IMR-90 (cell line): ENCODE measurements around the gene NUAK1. TPM values are rescaled to one million over a fixed set of nuclear protein-coding genes. Genes with fewer than 3 reads are reported as not detected.

Experiments used
- ATAC-seq: fragments of 200-7000 bp; cut with Tn5 transposase; 2 replicates; pipeline ENCODE4 v1.9.1; 2020; ENCODE audit warnings: low read depth, mild to moderate bottlenecking, moderate library complexity
- BruUV-seq: library from RNA; stranded (reverse); fragments of 400-500 nt; replicated peaks from 2 replicates; lab custom pipeline; 2021; lab: Mats Ljungman, UMichigan
- CTCF ChIA-PET: fragments of 300-600 bp; formaldehyde crosslinking; extraction: SDS; loops from one replicate; lab custom pipeline; 2021; ENCODE audit warnings: antibody characterized with exemption; lab: Yijun Ruan, JAX
- POLR2A ChIA-PET: fragments of 300-600 bp; sonication (Branson Sonifier 250); formaldehyde crosslinking; loops from one replicate; lab custom pipeline; 2022; ENCODE audit warnings: antibody characterized with exemption; ENCODE audit not compliant: unreplicated experiment; lab: Charles Lee
- DNase-seq: peaks from one replicate; pipeline ENCODE4 v3.0.0; 2013
- H2AFZ ChIP-seq: replicated peaks from 2 replicates; pipeline ENCODE3; 2013; ENCODE audit warnings: low read length, mild to moderate bottlenecking; ENCODE audit not compliant: poor library complexity
- H2AK5ac ChIP-seq: 2 replicates; pipeline ENCODE4 v1.6.1; 2013; ENCODE audit warnings: low read depth, low read length, inconsistent platforms
- H2AK9ac ChIP-seq: replicated peaks from 2 replicates; pipeline ENCODE3; 2013; ENCODE audit warnings: mild to moderate bottlenecking, low read depth, low read length, moderate library complexity; ENCODE audit not compliant: poor library complexity
- H2BK120ac ChIP-seq: 2 replicates; pipeline ENCODE4 v1.6.1; 2013; ENCODE audit warnings: low read depth, low read length, inconsistent platforms
- H2BK15ac ChIP-seq: 3 replicates; pipeline ENCODE4 v1.6.1; 2013; ENCODE audit warnings: low read depth, low read length, inconsistent platforms
- H2BK20ac ChIP-seq: 2 replicates; pipeline ENCODE4 v1.6.1; 2013; ENCODE audit warnings: low read depth, mild to moderate bottlenecking, inconsistent platforms, low read length, moderate library complexity
- H2BK5ac ChIP-seq: 2 replicates; pipeline ENCODE4 v1.6.1; 2013; ENCODE audit warnings: mild to moderate bottlenecking, low read depth, low read length, inconsistent platforms; ENCODE audit not compliant: poor library complexity, severe bottlenecking
- H3K14ac ChIP-seq: replicated peaks from 2 replicates; pipeline ENCODE4 v1.6.1; 2013; ENCODE audit warnings: low read depth, low read length, inconsistent platforms
- H3K18ac ChIP-seq: 2 replicates; pipeline ENCODE4 v1.6.1; 2013; ENCODE audit warnings: low read depth, low read length, control low read depth
- H3K23ac ChIP-seq: 2 replicates; pipeline ENCODE4 v1.6.1; 2013; ENCODE audit warnings: low read depth, low read length, inconsistent platforms
- H3K27ac ChIP-seq: 2 replicates; pipeline ENCODE4 v1.5.1; 2013; ENCODE audit warnings: mild to moderate bottlenecking, control low read depth, low read length; ENCODE audit not compliant: insufficient read depth
- H3K27me3 ChIP-seq: 2 replicates; pipeline ENCODE4 v1.6.1; 2013; ENCODE audit warnings: low read length; ENCODE audit not compliant: control insufficient read depth, insufficient read depth
- H3K36me3 ChIP-seq: 2 replicates; pipeline ENCODE4 v1.6.1; 2013; ENCODE audit warnings: low read length, mixed read lengths; ENCODE audit not compliant: control insufficient read depth, insufficient read depth
- H3K4ac ChIP-seq: 2 replicates; pipeline ENCODE4 v1.6.1; 2013; ENCODE audit warnings: low read depth, low read length, inconsistent platforms
- H3K4me1 ChIP-seq: 2 replicates; pipeline ENCODE4 v1.6.1; 2013; ENCODE audit warnings: low read length, mixed read lengths; ENCODE audit not compliant: control insufficient read depth, insufficient read depth
- H3K4me2 ChIP-seq: 2 replicates; pipeline ENCODE4 v1.6.1; 2013; ENCODE audit warnings: low read depth, mild to moderate bottlenecking, control low read depth, low read length, moderate library complexity
- H3K4me3 ChIP-seq: 2 replicates; pipeline ENCODE4 v1.5.1; 2013; ENCODE audit warnings: low read depth, mild to moderate bottlenecking, control low read depth, low read length, moderate library complexity; ENCODE audit not compliant: insufficient read depth
- H3K56ac ChIP-seq: 2 replicates; pipeline ENCODE4 v1.6.1; 2013; ENCODE audit warnings: low read length, inconsistent platforms; ENCODE audit not compliant: insufficient read depth; ENCODE audit errors: extremely low read depth
- H3K79me1 ChIP-seq, 2 experiments: 2 replicates each; pipeline ENCODE4 v1.6.1; 2013; ENCODE audit warnings: low read length in 2 of 2, inconsistent platforms in 1 of 2, low read depth in 1 of 2
- H3K9ac ChIP-seq: 2 replicates; pipeline ENCODE4 v1.6.1; 2013; ENCODE audit warnings: low read depth, low read length, control low read depth
- H3K9me1 ChIP-seq: 2 replicates; pipeline ENCODE4 v1.6.1; 2013; ENCODE audit warnings: low read length, inconsistent platforms; ENCODE audit not compliant: insufficient read depth
- H3K9me3 ChIP-seq: 2 replicates; pipeline ENCODE4 v1.6.1; 2013; ENCODE audit warnings: low read length; ENCODE audit not compliant: control insufficient read depth, insufficient read depth
- H4K20me1 ChIP-seq: 2 replicates; pipeline ENCODE4 v1.6.1; 2013; ENCODE audit warnings: low read length, inconsistent platforms; ENCODE audit not compliant: insufficient read depth
- H4K5ac ChIP-seq: 2 replicates; pipeline ENCODE4 v1.6.1; 2013; ENCODE audit warnings: mild to moderate bottlenecking, low read depth, low read length, control low read depth
- H4K8ac ChIP-seq, 2 experiments: 2 replicates each; pipeline ENCODE4 v1.6.1; 2013; ENCODE audit warnings: low read depth in 2 of 2, low read length in 2 of 2, control low read depth in 1 of 2, inconsistent platforms in 1 of 2
- H4K91ac ChIP-seq: 2 replicates; pipeline ENCODE4 v1.6.1; 2013; ENCODE audit warnings: low read depth, low read length, inconsistent platforms; ENCODE audit not compliant: insufficient read depth
- BHLHE40 ChIP-seq: fragments of 150-350 bp; IDR thresholded peaks from 2 replicates; pipeline ENCODE4 v1.6.1; 2016; ENCODE audit warnings: mild to moderate bottlenecking, low read depth, low read length
- CEBPB ChIP-seq: IDR thresholded peaks from 2 replicates; pipeline ENCODE4 v1.6.1; 2012; ENCODE audit warnings: low read depth, low read length, improper control_type of control experiment
- CHD1 ChIP-seq: IDR thresholded peaks from 2 replicates; pipeline ENCODE4 v1.6.1; 2012; ENCODE audit warnings: low read depth, low read length, improper control_type of control experiment
- MAZ ChIP-seq: IDR thresholded peaks from 2 replicates; pipeline ENCODE4 v1.6.1; 2012; ENCODE audit warnings: low read depth, mild to moderate bottlenecking, low read length, improper control_type of control experiment, moderate library complexity, borderline replicate concordance
- NFE2L2 ChIP-seq: fragments of 150-350 bp; IDR thresholded peaks from 2 replicates; pipeline ENCODE4 v1.6.1; 2016; ENCODE audit warnings: low read depth, mild to moderate bottlenecking, low read length
- RFX5 ChIP-seq: IDR thresholded peaks from 2 replicates; pipeline ENCODE4 v1.8.0; 2012; ENCODE audit warnings: low read depth, mild to moderate bottlenecking, low read length, moderate library complexity
- WGBS, 2 experiments: methylation state at CpG; one replicate each; pipeline versions ENCODE4 v1.1.5 to v1.1.7; 2013; ENCODE audit warnings: missing lambda C conversion rate in 2 of 2; ENCODE audit not compliant: insufficient read length in 1 of 2; ENCODE audit errors: extremely low coverage in 2 of 2; 5-methylcytosine and 5-hydroxymethylcytosine counted together
- dilution Hi-C: fragments of 300-500 bp; cut with HindIII; formaldehyde crosslinking; loops from one replicate; pipeline ENCODE4 v1.14.3; 2018; ENCODE audit warnings: low sequenced_read_pairs; ENCODE audit not compliant: unreplicated experiment
- in situ Hi-C: fragments of 300-500 bp; cut with MboI; formaldehyde crosslinking; loops from 3 replicates; pipeline ENCODE4 v1.14.3; 2019; ENCODE audit warnings: low sequenced_read_pairs, inconsistent platforms, mixed read lengths
- intact Hi-C: fragments of 100-400 bp; cut with micrococcal nuclease; formaldehyde crosslinking; loops from 2 replicates; pipeline ENCODE4 v1.10.0; 2022
- polyA plus RNA-seq, 3 experiments: library from polyadenylated mRNA; depleted of rRNA; stranded (reverse); fragments of >200 nt; gene quantifications; 2 replicates each; pipeline ENCODE4 v1.2.3, GENCODE V29; 2012; ENCODE audit warnings: low replicate concordance in 1 of 3
- total RNA-seq: library from RNA; depleted of rRNA; stranded (reverse); fragments of >200 nt; gene quantifications from 2 replicates; pipeline ENCODE4 v1.2.3, GENCODE V29; 2012
- TF ChIP-seq, protein P1 (sequence below): conservative IDR thresholded peaks from 2 replicates; pipeline ENCODE4 v1.5.1; 2012; ENCODE audit warnings: mild to moderate bottlenecking, low read depth, low read length, improper control_type of control experiment
- TF ChIP-seq, protein P2 (sequence below): fragments of 150-350 bp; IDR thresholded peaks from 2 replicates; pipeline ENCODE4 v1.6.1; 2017; ENCODE audit warnings: mild to moderate bottlenecking, antibody characterized with exemption, low read length, low read depth

Gene NUAK1
- total and polyA plus RNA-seq, 2 of the 4 experiments (the other 2 are of a cell fraction), result 4.8 to 8.8 TPM

DNA sequence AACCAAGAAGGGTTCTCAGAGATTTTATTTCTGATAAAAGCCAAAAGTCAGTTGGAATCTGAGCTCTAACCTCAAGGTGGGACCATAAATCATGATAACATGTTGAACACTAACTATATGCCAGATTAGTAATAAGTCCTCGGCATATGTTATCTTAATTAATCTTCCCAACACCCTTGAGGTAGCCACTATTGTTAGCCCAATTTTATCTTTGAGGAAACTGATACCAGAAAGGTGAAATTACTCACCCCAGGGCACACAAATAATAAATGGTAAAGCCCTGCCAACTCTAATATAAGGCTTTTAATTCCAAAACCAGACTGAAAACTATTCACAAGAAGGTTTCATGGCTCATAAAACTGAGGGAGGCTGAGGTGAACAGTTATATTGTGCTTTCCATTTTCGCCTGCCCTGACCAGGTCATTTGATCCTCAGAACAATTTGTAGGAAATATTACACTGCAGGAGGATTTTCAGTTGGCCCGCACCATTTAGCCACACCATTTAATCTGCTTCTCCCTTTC, 16.1 kb upstream of the NUAK1 start:
- Histone ChIP-seq H4K8ac (no peak overlapping the region), H2BK5ac (no peak overlapping the region), H2AK9ac (no peak overlapping the region), H3K79me1 (no peaks in the 10 kb centered on the region), H2BK20ac (no peak overlapping the region), H3K4me3 (no peak overlapping the region), H3K4ac (no peak overlapping the region), H3K56ac (no peak overlapping the region), H4K91ac (no peak overlapping the region), H3K9ac (no peak overlapping the region), H3K4me2 (no peak overlapping the region), H2AK5ac (no peak overlapping the region), H2BK120ac (no peak overlapping the region), H3K27me3 (no peaks in the 10 kb centered on the region), H3K14ac (no peak overlapping the region), H3K18ac (no peak overlapping the region), H3K36me3 (no peaks in the 10 kb centered on the region), H3K9me1 (no peaks in the 10 kb centered on the region), H4K5ac (no peak overlapping the region), H3K9me3 (no peaks in the 10 kb centered on the region), H2AFZ (no peak overlapping the region), H4K20me1 (no peaks in the 10 kb centered on the region), H3K27ac (no peak overlapping the region), H3K4me1 (peaks cover 6% of the 10 kb centered on the region), H3K23ac (no peak overlapping the region), H2BK15ac (no peak overlapping the region)
- intact Hi-C loops, result no loop called here
- TF ChIP-seq MAZ (no peak), BHLHE40 (no peak), CEBPB (no peak), NFE2L2 (no peak), CHD1 (no peak), RFX5 (no peak)
- TF ChIP-seq, protein P1, sequence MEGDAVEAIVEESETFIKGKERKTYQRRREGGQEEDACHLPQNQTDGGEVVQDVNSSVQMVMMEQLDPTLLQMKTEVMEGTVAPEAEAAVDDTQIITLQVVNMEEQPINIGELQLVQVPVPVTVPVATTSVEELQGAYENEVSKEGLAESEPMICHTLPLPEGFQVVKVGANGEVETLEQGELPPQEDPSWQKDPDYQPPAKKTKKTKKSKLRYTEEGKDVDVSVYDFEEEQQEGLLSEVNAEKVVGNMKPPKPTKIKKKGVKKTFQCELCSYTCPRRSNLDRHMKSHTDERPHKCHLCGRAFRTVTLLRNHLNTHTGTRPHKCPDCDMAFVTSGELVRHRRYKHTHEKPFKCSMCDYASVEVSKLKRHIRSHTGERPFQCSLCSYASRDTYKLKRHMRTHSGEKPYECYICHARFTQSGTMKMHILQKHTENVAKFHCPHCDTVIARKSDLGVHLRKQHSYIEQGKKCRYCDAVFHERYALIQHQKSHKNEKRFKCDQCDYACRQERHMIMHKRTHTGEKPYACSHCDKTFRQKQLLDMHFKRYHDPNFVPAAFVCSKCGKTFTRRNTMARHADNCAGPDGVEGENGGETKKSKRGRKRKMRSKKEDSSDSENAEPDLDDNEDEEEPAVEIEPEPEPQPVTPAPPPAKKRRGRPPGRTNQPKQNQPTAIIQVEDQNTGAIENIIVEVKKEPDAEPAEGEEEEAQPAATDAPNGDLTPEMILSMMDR, result no peak
- TF ChIP-seq, protein P2, sequence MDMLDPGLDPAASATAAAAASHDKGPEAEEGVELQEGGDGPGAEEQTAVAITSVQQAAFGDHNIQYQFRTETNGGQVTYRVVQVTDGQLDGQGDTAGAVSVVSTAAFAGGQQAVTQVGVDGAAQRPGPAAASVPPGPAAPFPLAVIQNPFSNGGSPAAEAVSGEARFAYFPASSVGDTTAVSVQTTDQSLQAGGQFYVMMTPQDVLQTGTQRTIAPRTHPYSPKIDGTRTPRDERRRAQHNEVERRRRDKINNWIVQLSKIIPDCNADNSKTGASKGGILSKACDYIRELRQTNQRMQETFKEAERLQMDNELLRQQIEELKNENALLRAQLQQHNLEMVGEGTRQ, result no peak
- no peak for DNase-seq
- no peak for ATAC-seq
- no TSS peak for BruUV-seq
- CTCF ChIA-PET, result interaction anchor here (0.6 kb wide), 1 partner anchor 18 kb away, joined by 7 read pairs; no protein-coding TSS in a partner anchor
- dilution Hi-C loops, result no loop called here
- in situ Hi-C loops, result no loop called here
- POLR2A ChIA-PET, result no interaction called here
- no CpG with 5 or more reads among the region's 3 CpGs for WGBS, 2 experiments
